Measurements from ENCODE around the gene IGF2R. TPM values are rescaled to one million over a fixed set of nuclear protein-coding genes. Genes with fewer than 3 reads are reported as not detected.

IGF2R gene
- total and polyA plus RNA-seq, 2 experiments from 2014 or later, result 61.2 to 132 TPM

- Histone ChIP-seq H3K36me3 (replicated peaks; ENCODE audit: insufficient read depth, low read depth) (no peaks in the 10 kb centered on the region), H3K79me2 (no peaks in the 10 kb centered on the region), H4K20me1 (ENCODE audit: insufficient read depth, poor library complexity, severe bottlenecking) (no peaks in the 10 kb centered on the region), H3K27ac (no peak overlapping the region), H2AFZ (no peak overlapping the region), H3K4me3 (no peak overlapping the region), H3K9me2 (replicated peaks; ENCODE audit: insufficient read depth) (no peaks in the 10 kb centered on the region), H3K4me2 (no peak overlapping the region), H3K4me1 (ENCODE audit: insufficient read depth) (no peaks in the 10 kb centered on the region), H3K9me3 (ENCODE audit: low read depth) (no peaks in the 10 kb centered on the region), H3K27me3 (no peaks in the 10 kb centered on the region)
- 98% methylated on average over 11 of the region's 11 CpGs for WGBS (ENCODE audit: low lambda C conversion rate, missing lambda C conversion rate)
- TF ChIP-seq CTCF (IDR thresholded peaks at IDR 0.05; ENCODE audit: poor library complexity), result no peak
- TF ChIP-seq EZH2 (IDR thresholded peaks at IDR 0.05; ENCODE audit: borderline replicate concordance), result no peak
- no peak for TF ChIP-seq EZH2phosphoT487 (IDR thresholded peaks at IDR 0.05; ENCODE audit: low read depth, severe bottlenecking, unreplicated experiment)
- DNase-seq (ENCODE audit: low spot score), result no peak
Measured at GRCh38 chr6:160070427-160070826, 101.5 kb downstream of the IGF2R start.

GRCh38 chr6:160070831-160071230 is 101.9 kb downstream of the IGF2R start:
- Histone ChIP-seq H3K9me3 (ENCODE audit: low read depth) (no peaks in the 10 kb centered on the region), H3K36me3 (replicated peaks; ENCODE audit: insufficient read depth, low read depth) (no peaks in the 10 kb centered on the region)

GRCh38 chr6:160071805-160072690 is 103.2 kb downstream of the IGF2R start:
- no peak for DNase-seq (ENCODE audit: low spot score)
- 92% methylated on average over 11 of the region's 11 CpGs for WGBS (ENCODE audit: low lambda C conversion rate, missing lambda C conversion rate)

More at GRCh38 chr6:160070831-160071230, 101.9 kb downstream of the IGF2R start:
- Histone ChIP-seq H3K4me1 (ENCODE audit: insufficient read depth) (no peaks in the 10 kb centered on the region), H3K4me3 (no peak overlapping the region), H3K27me3 (no peaks in the 10 kb centered on the region), H4K20me1 (ENCODE audit: insufficient read depth, poor library complexity, severe bottlenecking) (no peaks in the 10 kb centered on the region), H2AFZ (no peak overlapping the region), H3K4me2 (no peak overlapping the region), H3K27ac (no peak overlapping the region), H3K9me2 (replicated peaks; ENCODE audit: insufficient read depth) (no peaks in the 10 kb centered on the region), H3K79me2 (no peaks in the 10 kb centered on the region)
- no peak for TF ChIP-seq EZH2phosphoT487 (IDR thresholded peaks at IDR 0.05; ENCODE audit: low read depth, severe bottlenecking, unreplicated experiment)
- no peak for TF ChIP-seq EZH2 (IDR thresholded peaks at IDR 0.05; ENCODE audit: borderline replicate concordance)
- TF ChIP-seq CTCF (IDR thresholded peaks at IDR 0.05; ENCODE audit: poor library complexity), result no peak
- no peak for DNase-seq (ENCODE audit: low spot score)
- WGBS (ENCODE audit: low lambda C conversion rate, missing lambda C conversion rate), result 100% methylated on average over 2 of the region's 2 CpGs

More at GRCh38 chr6:160071805-160072690, 103.2 kb downstream of the IGF2R start:
- peak; percentile 29 for TF ChIP-seq CTCF (IDR thresholded peaks at IDR 0.05; ENCODE audit: poor library complexity)
- no peak for TF ChIP-seq EZH2 (IDR thresholded peaks at IDR 0.05; ENCODE audit: borderline replicate concordance)
- no peak overlapping the region for H3K4me2 ChIP-seq
- H4K20me1 ChIP-seq (ENCODE audit: insufficient read depth, poor library complexity, severe bottlenecking), result no peaks in the 10 kb centered on the region
- no peaks in the 10 kb centered on the region for H3K27me3 ChIP-seq
- H2AFZ ChIP-seq, result no peak overlapping the region
- H3K27ac ChIP-seq, result no peak overlapping the region
- no peaks in the 10 kb centered on the region for H3K4me1 ChIP-seq (ENCODE audit: insufficient read depth)
- no peaks in the 10 kb centered on the region for H3K36me3 ChIP-seq (replicated peaks; ENCODE audit: insufficient read depth, low read depth)
- no peaks in the 10 kb centered on the region for H3K9me2 ChIP-seq (replicated peaks; ENCODE audit: insufficient read depth)
- no peaks in the 10 kb centered on the region for H3K79me2 ChIP-seq
- no peaks in the 10 kb centered on the region for H3K9me3 ChIP-seq (ENCODE audit: low read depth)
- no peak overlapping the region for H3K4me3 ChIP-seq
